OCI-LY7 (cell line): ENCODE measurements around the gene GIGYF1.

Experiments used
- CTCF ChIP-seq: fragments of 200-600 bp; sonication (generic); conservative IDR thresholded peaks from 2 replicates; pipeline ENCODE4 v1.5.1; 2014; ENCODE audit warnings: mild to moderate bottlenecking, antibody characterized with exemption, low read length, moderate library complexity, mixed read lengths
- EZH2phosphoT487 ChIP-seq: fragments of 200-600 bp; sonication (generic); IDR thresholded peaks from 2 replicates; pipeline ENCODE4 v1.6.1; 2018; ENCODE audit warnings: low read depth, borderline replicate concordance, mild to moderate bottlenecking, mixed run types, antibody characterized with exemption, low read length, moderate library complexity, mixed read lengths

- TF ChIP-seq CTCF (no peak), EZH2phosphoT487 (no peak)
Observed at GRCh38 chr7:100654908-100655831, 38.9 kb downstream of the GIGYF1 start.
